Nephron (organoid): ENCODE measurements around the gene MYBPC3.

Experiments
- H3K27ac Mint-ChIP-seq, 3 experiments: 2 replicates each; pipeline ENCODE4 v1.8.0; 2020; ENCODE audit warnings: mixed read lengths in 3 of 3, mild to moderate bottlenecking in 2 of 3, moderate library complexity in 1 of 3
- H3K27me3 Mint-ChIP-seq: 2 replicates; pipeline ENCODE4 v1.8.0; 2021; ENCODE audit warnings: low read depth, mild to moderate bottlenecking, moderate library complexity, mixed read lengths
- H3K36me3 Mint-ChIP-seq: 2 replicates; pipeline ENCODE4 v1.8.0; 2020; ENCODE audit warnings: low read depth, mixed read lengths
- H3K4me1 Mint-ChIP-seq: 2 replicates; pipeline ENCODE4 v1.8.0; 2020; ENCODE audit warnings: mixed read lengths
- H3K4me3 Mint-ChIP-seq, 3 experiments: 2 replicates each; pipeline ENCODE4 v1.8.0; 2020; ENCODE audit warnings: mild to moderate bottlenecking in 3 of 3, mixed read lengths in 3 of 3, moderate library complexity in 2 of 3
- H3K9me3 Mint-ChIP-seq: 2 replicates; pipeline ENCODE4 v1.8.0; 2020; ENCODE audit warnings: mixed read lengths
- CTCF ChIP-seq, 3 experiments: fragments of 200-600 bp; sonication (generic); IDR thresholded peaks; one replicate each; pipeline ENCODE4 v1.5.0; 2021; ENCODE audit warnings: antibody characterized with exemption in 3 of 3; ENCODE audit not compliant: unreplicated experiment in 3 of 3

The MYBPC3 gene

DNA sequence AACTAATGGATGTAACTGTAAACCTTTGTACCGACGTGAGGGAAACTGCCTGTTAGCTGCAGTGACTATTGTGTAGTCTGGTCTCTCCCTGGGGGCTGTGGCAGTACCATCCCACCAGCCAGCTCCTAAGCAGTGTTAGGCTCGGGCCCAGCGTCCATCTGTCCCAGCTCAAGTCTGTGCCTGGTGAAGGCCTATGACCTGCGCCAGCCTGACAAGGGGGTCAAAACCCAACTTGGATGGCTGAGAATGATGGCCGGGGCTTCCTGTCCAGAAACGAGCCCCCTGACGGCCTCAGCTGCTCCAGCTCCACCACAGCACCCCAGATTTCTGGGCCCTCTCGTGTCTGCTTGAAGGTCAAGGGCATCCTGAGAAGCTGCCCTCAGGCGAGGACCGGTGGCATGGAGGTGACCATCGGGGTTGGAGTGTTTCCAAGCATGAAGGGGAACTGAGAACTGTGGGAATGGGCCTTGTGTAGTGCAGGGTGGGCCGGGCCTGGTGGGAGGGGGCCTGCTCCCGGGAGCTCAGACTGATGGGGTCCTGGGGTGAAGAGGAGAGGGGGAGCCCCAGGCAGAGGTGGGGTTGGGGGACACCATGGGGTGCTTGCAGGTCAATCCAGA, 40.2 kb upstream of the MYBPC3 start:
- H3K9me3 Mint-ChIP-seq: no peaks in the 10 kb centered on the region
- H3K36me3 Mint-ChIP-seq: no peaks in the 10 kb centered on the region
- H3K4me3 Mint-ChIP-seq: no peak overlapping the region
- no peaks in the 10 kb centered on the region for H3K27me3 Mint-ChIP-seq
- H3K4me1 Mint-ChIP-seq: peaks cover 6% of the 10 kb centered on the region
- no peak overlapping the region for H3K27ac Mint-ChIP-seq
- no peak for TF ChIP-seq CTCF (IDR thresholded peaks at IDR 0.05; ENCODE audit: unreplicated experiment in 3 of 3)

DNA sequence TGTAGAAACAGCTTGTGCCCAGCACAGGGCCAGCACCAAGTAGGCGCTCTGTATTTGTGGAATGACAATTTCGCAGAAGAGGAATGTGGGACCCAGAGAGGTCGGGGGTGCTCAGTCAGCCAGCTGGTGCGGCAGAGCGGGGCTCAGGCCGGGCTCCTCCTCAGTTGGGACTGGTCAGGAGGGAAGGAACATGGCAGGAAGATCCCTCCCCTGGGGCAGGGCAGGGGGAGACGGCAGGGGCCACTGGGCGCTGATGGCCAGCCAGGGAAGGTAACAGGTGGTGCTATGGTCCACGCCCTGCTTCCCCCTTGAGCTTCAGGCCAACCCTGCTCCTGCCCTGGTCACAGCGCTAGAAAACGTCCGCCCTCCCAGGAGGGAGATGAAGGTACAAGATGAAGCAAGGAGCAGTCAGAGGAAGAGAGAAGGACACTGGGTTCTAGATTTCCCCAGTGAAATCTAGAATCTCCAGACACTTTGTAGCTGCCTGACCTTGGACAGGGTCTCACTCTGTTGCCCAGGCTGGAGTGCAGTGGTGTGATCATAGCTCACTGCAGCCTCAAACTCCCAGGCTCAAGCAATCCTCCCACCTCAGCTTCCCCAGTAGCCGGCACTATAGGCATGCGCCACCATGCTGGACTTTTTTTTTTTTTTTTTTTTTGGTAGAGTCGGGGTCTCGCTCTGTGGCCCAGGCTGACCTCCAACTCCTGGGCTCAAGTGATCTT, 39.4 kb upstream of the MYBPC3 start:
- TF ChIP-seq CTCF (IDR thresholded peaks at IDR 0.05; ENCODE audit: unreplicated experiment in 3 of 3): no peak
- Mint-ChIP-seq H3K4me1 (peaks cover 6% of the 10 kb centered on the region), H3K36me3 (no peaks in the 10 kb centered on the region), H3K27me3 (no peaks in the 10 kb centered on the region), H3K9me3 (no peaks in the 10 kb centered on the region), H3K27ac (peak overlapping the region in 2 of 3 experiments; percentile 42 to 74), H3K4me3 (no peak overlapping the region)

GRCh38 chr11:47391077-47391583, 38.6 kb upstream of the MYBPC3 start:
- Mint-ChIP-seq H3K4me3 (no peak overlapping the region), H3K4me1 (peaks cover 6% of the 10 kb centered on the region), H3K9me3 (no peaks in the 10 kb centered on the region), H3K36me3 (no peaks in the 10 kb centered on the region), H3K27me3 (no peaks in the 10 kb centered on the region), H3K27ac (peak overlapping the region in 2 of 3 experiments; percentile 42 to 74)
- TF ChIP-seq CTCF (IDR thresholded peaks at IDR 0.05; ENCODE audit: unreplicated experiment in 3 of 3): no peak

DNA sequence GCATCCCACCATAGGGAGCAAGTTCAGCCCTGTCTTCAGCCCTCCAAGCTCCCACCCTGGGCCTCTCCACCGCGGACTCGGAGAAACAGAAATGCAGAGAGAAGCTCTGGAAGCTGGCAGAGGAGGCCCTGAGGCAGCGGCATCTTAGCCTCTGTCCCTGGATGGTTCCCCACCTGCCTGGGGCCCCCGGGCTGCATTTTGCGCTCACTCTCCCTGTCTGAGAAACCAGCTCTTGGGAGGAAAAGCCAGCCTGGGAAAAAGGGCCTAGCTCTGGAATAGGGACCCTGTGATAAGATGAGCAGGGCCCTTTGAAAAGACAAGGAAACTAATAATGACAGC, 37.9 kb upstream of the MYBPC3 start:
- no peaks in the 10 kb centered on the region for H3K9me3 Mint-ChIP-seq
- H3K4me3 Mint-ChIP-seq: no peak overlapping the region
- no peaks in the 10 kb centered on the region for H3K27me3 Mint-ChIP-seq
- no peak for TF ChIP-seq CTCF (IDR thresholded peaks at IDR 0.05; ENCODE audit: unreplicated experiment in 3 of 3)
- no peaks in the 10 kb centered on the region for H3K36me3 Mint-ChIP-seq
- H3K27ac Mint-ChIP-seq: peak overlapping the region in 1 of 3 experiments; percentile 42
- H3K4me1 Mint-ChIP-seq: peaks cover 6% of the 10 kb centered on the region

DNA sequence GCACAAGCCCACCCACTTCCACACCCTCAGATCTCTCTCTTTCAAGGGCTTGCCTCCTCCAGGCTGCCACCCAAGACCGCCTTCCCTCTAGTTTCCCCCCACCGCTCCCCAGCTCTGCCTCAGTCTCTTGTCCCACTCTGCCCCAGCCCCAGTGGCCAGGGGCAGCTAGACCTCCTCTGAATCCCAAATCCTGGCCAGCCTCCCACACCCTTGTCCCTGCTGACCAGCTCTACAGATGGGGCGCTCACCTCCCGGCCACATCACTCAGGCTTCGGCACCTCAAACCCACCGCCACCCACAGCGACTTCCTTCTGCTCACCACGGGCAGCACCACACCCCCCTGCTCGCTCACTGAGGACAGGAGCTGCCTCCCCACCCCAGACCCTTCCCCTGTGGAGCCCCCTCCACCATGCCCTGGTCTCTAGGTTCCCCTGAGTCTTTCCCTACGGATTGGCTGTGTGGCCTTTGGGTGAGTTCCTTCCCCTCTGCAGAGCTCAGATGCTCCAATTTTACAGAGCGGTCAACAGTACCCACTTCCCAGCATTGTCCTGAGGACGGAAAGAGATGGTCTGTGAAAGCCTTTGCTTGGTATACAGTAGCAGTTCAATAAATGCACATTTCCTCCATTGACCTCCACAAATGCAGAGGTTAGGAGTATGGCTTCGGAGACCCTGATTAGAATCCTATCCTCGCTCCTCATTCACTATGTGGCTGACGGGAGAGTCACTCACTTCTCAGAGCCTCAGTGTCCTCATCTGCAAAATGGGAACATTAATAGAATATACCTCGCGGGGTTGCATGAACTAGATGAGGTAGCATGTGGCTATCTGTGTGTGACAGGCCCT, 37.3 kb upstream of the MYBPC3 start:
- Mint-ChIP-seq H3K27me3 (no peaks in the 10 kb centered on the region), H3K4me1 (peaks cover 6% of the 10 kb centered on the region), H3K36me3 (no peaks in the 10 kb centered on the region), H3K27ac (no peak overlapping the region), H3K9me3 (no peaks in the 10 kb centered on the region), H3K4me3 (no peak overlapping the region)
- TF ChIP-seq CTCF (IDR thresholded peaks at IDR 0.05; ENCODE audit: unreplicated experiment in 3 of 3): no peak
